HG03097 (cell line): ENCODE data around the gene SH3BP4.
"Not testable (repeated sequence)": the region's sequence is repeated elsewhere in the genome, so short reads cannot be mapped to it uniquely, and the experiment has no call there.

Experiments
- ATAC-seq: cut with Tn5 transposase; IDR thresholded peaks from one replicate; pipeline ENCODE4 v1.9.1; 2021; ENCODE audit not compliant: unreplicated experiment, low FRiP score

SH3BP4 gene

DNA sequence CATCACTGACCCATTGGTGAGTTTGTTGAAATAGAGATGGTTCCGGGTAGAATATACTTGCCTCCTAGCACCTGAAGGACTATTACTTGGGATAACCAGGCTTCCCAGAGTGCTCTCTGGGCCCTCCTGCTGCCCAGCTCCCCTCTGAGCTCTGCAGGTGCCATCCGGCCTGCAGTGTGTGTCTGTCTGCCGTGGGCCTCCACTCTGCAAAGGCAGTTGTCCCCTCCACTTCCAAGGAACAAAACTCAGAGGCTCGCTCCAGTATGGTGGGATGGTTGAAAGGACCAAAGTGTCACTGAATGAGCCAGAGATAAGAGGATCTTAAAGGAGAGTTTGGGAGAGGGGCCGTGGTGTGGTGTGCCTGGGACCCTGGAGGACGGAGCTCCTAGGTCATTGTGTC lies 57.3 kb downstream of the SH3BP4 start:
- no peak for ATAC-seq

GRCh38 chr2:235010117-235010714 lies 58.4 kb downstream of the SH3BP4 start:
- no peak for ATAC-seq

DNA sequence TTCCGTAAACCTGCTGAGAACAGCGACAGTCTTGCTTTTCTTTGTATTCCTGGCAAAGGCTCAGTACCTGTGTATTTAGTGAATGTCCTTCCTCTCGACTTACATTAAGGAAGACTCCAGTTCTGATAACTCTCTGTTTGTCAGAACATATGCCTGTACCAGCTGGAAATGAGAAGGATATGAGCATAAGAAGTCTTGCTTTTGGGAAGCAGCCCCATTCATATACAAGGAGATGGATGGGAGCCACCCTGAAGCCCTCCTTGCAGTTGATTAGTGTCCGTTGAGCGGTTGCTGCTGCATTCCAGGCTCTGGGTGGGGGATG lies 59.8 kb downstream of the SH3BP4 start:
- ATAC-seq, result no peak

DNA sequence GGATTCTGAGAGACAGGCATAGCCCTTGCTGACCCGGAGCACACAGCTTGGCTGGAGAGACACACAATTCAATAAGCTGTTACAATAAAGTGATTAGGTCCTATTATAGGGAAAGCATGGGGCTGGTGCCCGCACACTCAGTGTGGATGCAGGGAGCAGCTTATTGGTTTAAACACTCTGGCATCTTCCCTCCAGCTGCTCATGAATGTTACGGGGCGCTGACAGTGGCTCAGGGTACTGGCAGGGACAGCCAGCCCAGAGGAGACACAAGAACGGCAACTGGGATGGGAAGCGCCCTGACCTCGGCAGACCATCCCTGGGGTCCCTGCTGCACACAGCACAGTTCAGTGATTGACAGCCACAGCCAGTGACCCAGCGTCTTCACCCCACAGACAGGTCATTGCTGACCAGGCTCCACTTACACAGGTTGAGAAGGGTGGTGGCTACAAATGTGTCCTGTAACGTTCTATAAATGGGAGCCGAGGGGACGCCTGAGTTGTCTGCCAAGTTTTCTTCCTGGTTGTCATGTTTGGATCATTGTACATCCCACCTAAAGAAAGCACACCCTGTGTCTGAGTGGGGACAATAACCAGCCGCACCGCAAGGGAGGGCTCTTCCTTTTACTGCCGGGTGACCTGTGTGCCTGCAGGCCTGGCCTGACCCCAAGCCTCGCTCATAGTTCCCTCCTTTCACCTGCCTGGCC lies 60.3 kb downstream of the SH3BP4 start:
- no peak for ATAC-seq

GRCh38 chr2:235017441-235017840 lies 65.6 kb downstream of the SH3BP4 start:
- ATAC-seq, result no peak

DNA sequence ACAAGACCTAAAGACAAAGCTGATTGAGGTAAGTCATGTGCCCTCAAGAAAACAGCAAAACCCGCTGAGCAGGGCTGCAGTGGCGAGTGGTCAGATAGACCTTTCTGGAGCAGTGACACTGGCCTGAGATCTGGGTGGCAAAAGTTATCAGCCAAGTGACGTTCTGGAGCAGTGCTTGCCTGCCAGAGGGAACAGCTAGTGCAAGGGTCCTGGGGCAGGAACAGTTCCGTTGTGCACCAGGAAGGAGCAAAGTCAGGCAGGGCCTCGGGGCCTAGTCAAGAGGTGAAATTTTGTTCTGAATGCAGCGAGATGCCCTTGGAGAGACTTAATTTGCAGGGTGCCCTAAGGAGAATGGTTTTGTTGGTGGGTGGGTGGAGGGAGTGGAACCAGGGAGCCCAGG lies 67.0 kb downstream of the SH3BP4 start:
- no peak for ATAC-seq

DNA sequence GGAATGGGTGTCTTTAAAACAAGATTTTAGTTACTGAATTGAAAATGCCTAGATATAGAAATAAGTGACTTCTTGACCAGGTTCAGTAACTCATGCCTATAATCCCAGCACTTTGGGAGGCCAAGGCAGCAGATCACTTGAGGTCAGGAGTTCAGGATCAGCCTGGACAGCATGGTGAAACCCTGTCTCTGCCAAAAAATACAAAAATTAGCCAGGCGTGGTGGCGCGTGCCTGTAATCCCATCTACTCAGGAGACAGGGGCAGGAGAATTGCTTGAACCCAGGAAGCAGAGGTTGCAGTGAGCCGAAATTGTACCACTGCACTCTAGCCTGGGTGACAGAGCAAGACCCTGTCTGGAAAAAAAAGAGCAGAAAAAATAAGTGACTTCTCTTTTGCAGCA lies 68.3 kb downstream of the SH3BP4 start:
- not testable (repeated sequence) for ATAC-seq

- no peak for ATAC-seq
Observed at GRCh38 chr2:235021752-235022151, 69.9 kb downstream of the SH3BP4 start.

DNA sequence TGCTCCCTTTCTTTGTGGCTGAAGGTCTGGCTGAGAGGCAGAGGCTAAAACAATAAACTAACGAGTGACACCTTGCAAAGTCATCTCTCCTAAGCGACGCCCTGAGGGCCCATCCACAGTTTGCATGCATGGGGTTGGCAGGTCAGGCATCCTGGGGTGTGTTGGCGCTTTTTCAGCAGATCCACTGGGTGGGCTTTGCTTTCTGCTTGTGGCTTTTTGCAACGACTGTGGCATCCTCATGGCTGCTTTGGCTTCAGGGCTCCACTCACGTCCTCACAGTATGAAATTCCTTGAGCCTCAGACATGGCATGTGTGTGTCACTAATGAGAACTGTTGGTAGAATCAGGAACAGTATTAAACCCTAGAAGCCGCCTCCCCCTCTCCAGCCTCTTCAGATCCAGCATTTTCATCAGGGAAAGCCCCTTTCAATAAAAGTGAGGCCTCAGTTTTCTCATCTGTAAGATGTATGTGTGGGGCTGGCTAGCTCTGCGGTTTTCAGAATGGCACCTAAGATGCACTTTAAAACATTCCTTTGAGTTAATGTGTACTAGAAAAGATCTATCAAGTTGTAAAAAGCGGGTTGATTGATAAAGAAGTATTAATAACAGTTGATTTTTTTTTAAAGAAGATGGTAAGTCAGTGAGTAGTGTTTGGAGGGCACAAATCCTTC lies 72.5 kb downstream of the SH3BP4 start:
- no peak for ATAC-seq

DNA sequence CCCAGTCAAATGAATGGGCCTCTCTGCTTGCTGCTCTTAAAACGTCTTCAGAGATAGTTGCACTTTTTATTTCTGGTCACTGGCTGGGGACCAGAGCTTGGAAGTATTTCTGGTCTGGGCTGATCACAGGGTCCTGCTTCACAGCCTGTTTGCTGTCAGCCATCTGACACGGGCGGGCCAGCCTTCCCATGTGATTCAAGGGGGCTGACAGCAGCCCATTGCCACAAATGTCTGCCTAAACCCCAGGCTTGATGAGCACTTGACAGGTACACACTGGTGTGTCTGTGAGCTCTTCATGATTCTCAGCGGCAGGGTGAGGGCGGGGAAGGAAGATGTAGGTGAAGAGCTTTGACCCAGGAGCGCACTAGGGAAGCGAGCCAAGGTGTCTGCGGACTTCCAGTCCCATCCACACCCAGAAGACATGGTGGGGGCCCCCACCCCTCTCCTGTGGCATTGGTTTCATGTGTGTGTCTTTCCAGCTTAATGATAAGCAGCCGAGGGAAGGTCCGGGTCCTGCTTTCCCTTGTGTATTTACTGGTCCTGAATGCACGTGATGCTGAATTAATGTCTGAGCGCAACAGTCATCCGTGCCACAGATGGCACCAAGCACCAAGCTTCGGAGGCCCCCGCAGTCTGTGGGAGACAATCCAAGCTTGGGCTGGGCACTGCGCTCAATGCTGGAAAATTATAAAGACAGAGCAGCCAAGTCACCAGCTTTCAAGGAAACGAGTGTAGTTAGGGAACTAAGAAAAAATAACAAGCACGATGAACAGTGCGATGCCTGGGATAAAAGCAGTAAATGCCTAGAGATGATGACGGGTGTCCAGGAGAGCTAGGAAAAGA lies 73.3 kb downstream of the SH3BP4 start:
- ATAC-seq, result no peak

- ATAC-seq, result no peak
Observed at GRCh38 chr2:235025800-235026536, 74.2 kb downstream of the SH3BP4 start.

DNA sequence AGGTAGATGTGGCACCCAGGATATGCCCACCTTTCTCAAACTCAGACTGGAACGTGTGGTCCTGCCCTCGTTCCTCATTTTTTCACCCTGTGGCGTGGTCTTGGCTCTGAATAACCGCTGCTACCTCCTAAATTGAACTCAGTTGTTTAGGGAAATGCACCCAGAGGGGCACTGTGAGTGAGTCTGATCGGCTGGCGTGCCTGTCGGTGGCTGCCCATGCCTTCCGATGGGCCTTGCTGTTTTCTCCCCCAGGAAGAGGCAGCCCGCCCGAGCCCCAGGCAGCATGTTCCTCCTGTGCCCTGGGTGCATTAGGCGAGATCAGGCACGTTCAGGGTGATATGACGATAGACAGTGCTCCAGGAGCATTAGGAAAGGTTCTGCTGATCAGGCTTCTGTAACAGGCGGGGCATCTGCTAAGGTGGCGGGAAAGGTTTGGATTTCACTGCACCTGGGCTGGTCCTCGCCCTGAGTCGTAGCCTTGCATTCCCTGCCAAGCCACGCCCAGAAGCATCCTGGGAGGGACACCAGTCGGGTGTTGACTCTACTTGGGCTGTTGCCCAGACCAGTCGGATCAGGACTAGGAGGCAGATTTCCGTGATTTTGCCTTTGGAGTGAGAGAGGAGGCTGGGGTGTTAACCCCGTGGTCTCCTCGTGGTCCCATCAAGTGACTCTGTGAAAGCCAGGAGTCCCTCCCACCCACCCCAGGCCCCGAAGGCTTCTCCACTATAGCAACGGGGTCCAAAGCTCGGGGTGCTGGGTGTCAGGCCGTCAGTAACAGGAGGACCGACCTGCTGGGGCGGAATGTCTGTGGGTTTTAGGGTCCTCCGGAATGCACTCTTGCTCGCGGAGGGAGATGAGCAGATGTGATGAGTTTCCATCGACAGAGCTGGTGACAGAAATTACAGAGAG lies 75.1 kb downstream of the SH3BP4 start:
- no peak for ATAC-seq

- ATAC-seq, result no peak
Observed at GRCh38 chr2:235027558-235028214, 75.9 kb downstream of the SH3BP4 start.

DNA sequence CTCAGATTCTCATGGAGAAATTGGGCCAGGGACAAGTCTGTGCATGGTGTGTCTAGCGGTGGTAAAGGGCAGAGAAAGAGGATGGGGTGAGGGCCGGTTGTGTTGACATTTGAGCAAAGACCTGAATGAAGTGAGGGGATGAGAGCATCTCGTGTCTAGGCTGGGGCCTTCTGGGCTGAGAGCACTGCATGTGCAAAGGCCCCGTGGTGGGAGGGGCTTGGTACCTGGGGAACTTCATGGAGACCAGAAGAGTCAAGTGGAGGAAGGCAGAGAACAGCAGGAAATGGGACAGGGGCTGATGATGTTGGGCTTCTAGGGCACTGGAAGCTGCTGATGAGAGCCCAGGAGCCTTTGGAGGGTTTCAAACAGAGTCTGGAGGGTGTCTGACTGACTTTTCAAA lies 76.8 kb downstream of the SH3BP4 start:
- ATAC-seq, result no peak

DNA sequence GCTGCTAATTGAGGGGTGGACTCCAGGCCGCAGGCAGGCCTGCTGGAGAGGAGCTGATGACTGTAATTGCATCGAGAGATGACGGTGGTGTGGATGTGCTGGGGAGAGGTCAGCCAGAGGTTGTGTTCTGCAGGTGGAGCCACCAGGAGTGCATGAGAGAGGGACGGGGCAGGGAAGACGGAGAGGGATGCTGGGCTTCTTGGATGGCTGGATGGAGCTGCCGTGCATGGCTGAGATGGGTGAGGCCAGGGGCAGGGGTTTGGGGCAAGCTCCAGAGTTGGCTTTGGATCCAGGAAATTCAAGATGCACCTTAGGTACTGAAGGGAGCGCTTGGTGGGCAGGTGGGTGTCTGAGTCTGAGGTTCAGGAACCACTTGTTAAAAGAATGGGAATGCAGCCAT lies 77.2 kb downstream of the SH3BP4 start:
- ATAC-seq, result no peak

- ATAC-seq, result no peak
Observed at GRCh38 chr2:235030126-235030525, 78.3 kb downstream of the SH3BP4 start.

DNA sequence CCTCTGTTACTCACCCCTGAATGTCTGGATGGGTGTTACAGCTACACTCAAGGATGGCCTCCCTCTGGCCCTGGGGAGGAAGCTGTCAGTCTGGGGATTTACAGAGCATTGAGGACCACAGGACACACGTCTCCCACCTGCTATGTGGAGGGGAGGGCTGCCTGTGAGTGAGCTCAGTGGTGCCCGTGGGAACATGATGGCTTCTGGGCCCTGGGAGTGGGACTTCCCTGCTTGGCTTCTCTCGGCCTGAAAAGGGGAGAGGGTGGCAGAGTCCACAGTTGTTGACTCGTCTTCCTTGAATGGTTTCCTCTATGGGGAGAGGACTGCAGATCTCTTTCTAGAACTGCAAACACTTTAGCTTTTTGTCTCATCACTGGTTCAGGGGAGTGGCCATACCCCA lies 79.1 kb downstream of the SH3BP4 start:
- no peak for ATAC-seq

DNA sequence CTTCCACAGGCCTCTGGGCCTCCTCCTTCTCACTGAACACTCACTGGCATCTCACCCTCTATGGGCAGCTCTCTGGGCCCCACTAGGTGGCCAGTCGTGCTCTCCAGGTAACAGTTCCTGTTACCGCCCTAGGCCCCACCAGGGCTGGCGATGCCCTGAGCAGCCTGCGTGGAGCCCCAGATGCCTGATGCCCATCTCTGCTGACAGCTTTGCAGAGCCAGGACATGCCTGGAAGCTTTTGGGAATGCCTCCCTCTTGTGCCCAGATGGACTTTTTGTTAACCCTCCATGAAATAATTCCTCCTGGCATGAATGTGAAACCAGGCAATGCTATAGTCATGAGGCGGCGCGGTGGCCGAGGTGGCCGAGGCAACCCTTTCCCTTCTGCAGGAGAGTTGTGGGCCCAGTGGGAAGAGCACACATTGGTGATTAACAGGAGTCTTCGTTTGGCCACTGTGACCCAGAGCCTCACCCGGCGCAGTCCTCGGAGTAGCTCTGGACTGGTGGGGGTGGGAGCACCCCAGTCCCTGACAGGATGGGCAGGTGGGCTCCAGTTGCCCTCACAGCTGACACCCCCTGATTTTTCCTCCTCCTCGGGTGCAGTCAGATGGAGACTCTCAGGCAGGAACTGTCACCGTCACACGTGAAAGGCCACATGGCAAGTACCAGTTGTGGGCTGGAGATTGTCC lies 80.0 kb downstream of the SH3BP4 start:
- no peak for ATAC-seq

DNA sequence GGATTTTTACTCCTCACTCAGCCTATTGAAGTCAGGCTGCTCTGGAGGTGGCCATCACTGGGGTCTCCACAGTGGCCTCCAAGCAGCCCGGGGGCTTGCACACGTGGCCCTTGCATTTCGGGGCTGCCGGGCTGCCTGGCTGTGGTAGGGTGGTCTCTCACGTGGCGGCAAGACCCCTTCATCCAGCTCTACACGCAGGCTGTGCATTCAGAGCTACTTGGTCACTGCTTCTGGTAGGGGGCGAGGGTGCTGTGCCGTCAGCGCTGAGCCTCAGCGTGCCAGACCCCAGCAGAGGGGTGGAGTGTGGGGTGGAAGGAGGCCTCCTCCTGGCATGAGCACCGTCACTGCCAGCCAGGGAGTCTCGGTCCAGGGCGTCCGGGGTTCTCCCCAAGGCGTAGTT lies 80.6 kb downstream of the SH3BP4 start:
- ATAC-seq, result no peak
